ENCODE measurements around the gene ELAC2. TPM values are rescaled to one million over a fixed set of nuclear protein-coding genes. Genes with fewer than 3 reads are reported as not detected.

Gene ELAC2
- total RNA-seq, 1 experiment from 2014 or later = 67.4 TPM

- no TSS peak for BruUV-seq (replicated peaks)
- ChIA-PET CTCF (interaction anchor here (0.5 to 1.1 kb wide), 6 partner anchors 13 to 1276 kb away, joined by 3 to 4 read pairs (median 3); partner anchors contain the start of gene HS3ST3B1), POLR2A (no interaction called here)
- peaks cover 26% of the 10 kb centered on the region for H3K27me3 Mint-ChIP-seq (ENCODE audit: insufficient read depth, unreplicated experiment)
- intact Hi-C loops (cut with micrococcal nuclease) = no loop called here
- H3K4me1 Mint-ChIP-seq (ENCODE audit: insufficient read depth, unreplicated experiment) = peaks cover 6% of the 10 kb centered on the region
- peak; percentile 88 for TF ChIP-seq CTCF (IDR thresholded peaks at IDR 0.05; ENCODE audit: unreplicated experiment)
- peak; percentile 70 for DNase-seq (ENCODE audit: unreplicated experiment)
- H3K27ac Mint-ChIP-seq (ENCODE audit: low read depth, unreplicated experiment) = no peak overlapping the region
- no peak overlapping the region for H3K4me3 Mint-ChIP-seq (ENCODE audit: unreplicated experiment)
- peaks cover 6% of the 10 kb centered on the region for H3K36me3 Mint-ChIP-seq (ENCODE audit: insufficient read depth, unreplicated experiment)
- no peaks in the 10 kb centered on the region for H3K9me3 Mint-ChIP-seq (ENCODE audit: unreplicated experiment)
Observed at GRCh38 chr17:13024526-13025257, 6.9 kb upstream of the ELAC2 start.

GRCh38 chr17:13024016-13024415 lies 6.2 kb upstream of the ELAC2 start:
- H3K4me3 Mint-ChIP-seq (ENCODE audit: unreplicated experiment) = no peak overlapping the region
- BruUV-seq (replicated peaks) = no TSS peak
- no peak for DNase-seq (ENCODE audit: unreplicated experiment)
- intact Hi-C loops (cut with micrococcal nuclease) = no loop called here
- no peaks in the 10 kb centered on the region for H3K9me3 Mint-ChIP-seq (ENCODE audit: unreplicated experiment)
- ChIA-PET POLR2A (no interaction called here), CTCF (interaction anchor here (0.5 to 1.3 kb wide), 4 partner anchors 8 to 399 kb away, joined by 3 to 5 read pairs (median 4); no protein-coding TSS in a partner anchor)
- no peak overlapping the region for H3K27ac Mint-ChIP-seq (ENCODE audit: low read depth, unreplicated experiment)
- peaks cover 6% of the 10 kb centered on the region for H3K4me1 Mint-ChIP-seq (ENCODE audit: insufficient read depth, unreplicated experiment)
- no peak for TF ChIP-seq CTCF (IDR thresholded peaks at IDR 0.05; ENCODE audit: unreplicated experiment)
- H3K27me3 Mint-ChIP-seq (ENCODE audit: insufficient read depth, unreplicated experiment) = peaks cover 25% of the 10 kb centered on the region
- H3K36me3 Mint-ChIP-seq (ENCODE audit: insufficient read depth, unreplicated experiment) = peaks cover 6% of the 10 kb centered on the region

GRCh38 chr17:13016881-13017654 lies 759 bp downstream of the ELAC2 start:
- TF ChIP-seq CTCF (IDR thresholded peaks at IDR 0.05; ENCODE audit: unreplicated experiment) = no peak
- Mint-ChIP-seq H3K27me3 (ENCODE audit: insufficient read depth, unreplicated experiment) (no peaks in the 10 kb centered on the region), H3K9me3 (ENCODE audit: unreplicated experiment) (no peaks in the 10 kb centered on the region), H3K27ac (ENCODE audit: low read depth, unreplicated experiment) (peak overlapping the region; percentile 91), H3K4me1 (ENCODE audit: insufficient read depth, unreplicated experiment) (peaks cover 6% of the 10 kb centered on the region), H3K36me3 (ENCODE audit: insufficient read depth, unreplicated experiment) (peaks cover 52% of the 10 kb centered on the region), H3K4me3 (ENCODE audit: unreplicated experiment) (peak overlapping the region; percentile 89)
- ChIA-PET POLR2A (interaction anchor here (0.6 to 2.6 kb wide), 8 partner anchors 8 to 1116 kb away, joined by 3 to 23 read pairs (median 6); no protein-coding TSS in a partner anchor), CTCF (interaction anchor here (0.9 to 5.2 kb wide), 6 partner anchors 14 to 836 kb away, joined by 3 to 100 read pairs (median 6); no protein-coding TSS in a partner anchor)
- DNase-seq (ENCODE audit: unreplicated experiment) = peak; percentile 22
- intact Hi-C loops (cut with micrococcal nuclease) = no loop called here
- BruUV-seq (replicated peaks) = TSS peak; percentile 29

GRCh38 chr17:13014801-13015200 lies 3.0 kb downstream of the ELAC2 start:
- DNase-seq (ENCODE audit: unreplicated experiment) = no peak
- no peak overlapping the region for H3K4me3 Mint-ChIP-seq (ENCODE audit: unreplicated experiment)
- ChIA-PET POLR2A (interaction anchor here (1.4 kb wide), 1 partner anchor 10 kb away, joined by 6 read pairs; no protein-coding TSS in a partner anchor), CTCF (interaction anchor here (1.1 to 5.0 kb wide), 3 partner anchors 11 to 757 kb away, joined by 3 to 61 read pairs (median 9); no protein-coding TSS in a partner anchor)
- peaks cover 74% of the 10 kb centered on the region for H3K36me3 Mint-ChIP-seq (ENCODE audit: insufficient read depth, unreplicated experiment)
- intact Hi-C loops (cut with micrococcal nuclease) = no loop called here
- peak overlapping the region; percentile 46 for H3K27ac Mint-ChIP-seq (ENCODE audit: low read depth, unreplicated experiment)
- H3K9me3 Mint-ChIP-seq (ENCODE audit: unreplicated experiment) = no peaks in the 10 kb centered on the region
- H3K27me3 Mint-ChIP-seq (ENCODE audit: insufficient read depth, unreplicated experiment) = no peaks in the 10 kb centered on the region
- BruUV-seq (replicated peaks) = no TSS peak
- H3K4me1 Mint-ChIP-seq (ENCODE audit: insufficient read depth, unreplicated experiment) = peaks cover 6% of the 10 kb centered on the region
- no peak for TF ChIP-seq CTCF (IDR thresholded peaks at IDR 0.05; ENCODE audit: unreplicated experiment)
